Fibroblast of the aortic adventitia (primary cell): Measurements from ENCODE around the gene NUP54. TPM values are rescaled to one million over a fixed set of nuclear protein-coding genes. Genes with fewer than 3 reads are reported as not detected.
A peak's percentile ranks its signal among the peaks of the same experiment; 100 is the strongest.

ENCODE experiments used
- DNase-seq: peaks from one replicate; pipeline ENCODE4 v3.0.0-alpha.2; 2010; ENCODE audit warnings: low read depth
- H3K4me3 ChIP-seq: 2 replicates; pipeline ENCODE4 v1.5.1; 2011; ENCODE audit warnings: low read depth, mild to moderate bottlenecking, control low read depth, low read length, moderate library complexity
- total RNA-seq: library from RNA; depleted of rRNA; stranded (reverse); fragments of >200 nt; gene quantifications from 2 replicates; pipeline ENCODE4 v1.2.3, GENCODE V29; 2012; ENCODE audit warnings: low replicate concordance
- TF ChIP-seq, protein P1 (sequence below): IDR thresholded peaks from 2 replicates; pipeline ENCODE4 v1.5.1; 2011; ENCODE audit warnings: mild to moderate bottlenecking, low read length, control low read depth, inconsistent platforms; ENCODE audit not compliant: insufficient read depth

The NUP54 gene
- total RNA-seq, 1 donor = 64.4 TPM

- H3K4me3 ChIP-seq = no peak overlapping the region
- no peak for DNase-seq
- TF ChIP-seq, protein P1, sequence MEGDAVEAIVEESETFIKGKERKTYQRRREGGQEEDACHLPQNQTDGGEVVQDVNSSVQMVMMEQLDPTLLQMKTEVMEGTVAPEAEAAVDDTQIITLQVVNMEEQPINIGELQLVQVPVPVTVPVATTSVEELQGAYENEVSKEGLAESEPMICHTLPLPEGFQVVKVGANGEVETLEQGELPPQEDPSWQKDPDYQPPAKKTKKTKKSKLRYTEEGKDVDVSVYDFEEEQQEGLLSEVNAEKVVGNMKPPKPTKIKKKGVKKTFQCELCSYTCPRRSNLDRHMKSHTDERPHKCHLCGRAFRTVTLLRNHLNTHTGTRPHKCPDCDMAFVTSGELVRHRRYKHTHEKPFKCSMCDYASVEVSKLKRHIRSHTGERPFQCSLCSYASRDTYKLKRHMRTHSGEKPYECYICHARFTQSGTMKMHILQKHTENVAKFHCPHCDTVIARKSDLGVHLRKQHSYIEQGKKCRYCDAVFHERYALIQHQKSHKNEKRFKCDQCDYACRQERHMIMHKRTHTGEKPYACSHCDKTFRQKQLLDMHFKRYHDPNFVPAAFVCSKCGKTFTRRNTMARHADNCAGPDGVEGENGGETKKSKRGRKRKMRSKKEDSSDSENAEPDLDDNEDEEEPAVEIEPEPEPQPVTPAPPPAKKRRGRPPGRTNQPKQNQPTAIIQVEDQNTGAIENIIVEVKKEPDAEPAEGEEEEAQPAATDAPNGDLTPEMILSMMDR = no peak
These were observed 7.8 kb upstream of the NUP54 start for GRCh38 chr4:76155979-76156378.

GRCh38 chr4:76153356-76153755 is 5.2 kb upstream of the NUP54 start:
- no peak overlapping the region for H3K4me3 ChIP-seq
- TF ChIP-seq, protein P1 = no peak
- DNase-seq = no peak

GRCh38 chr4:76147454-76148141 is 599 bp downstream of the NUP54 start:
- DNase-seq = peak; percentile 59
- H3K4me3 ChIP-seq = peak overlapping the region; percentile 81
- TF ChIP-seq, protein P1 = no peak

DNA sequence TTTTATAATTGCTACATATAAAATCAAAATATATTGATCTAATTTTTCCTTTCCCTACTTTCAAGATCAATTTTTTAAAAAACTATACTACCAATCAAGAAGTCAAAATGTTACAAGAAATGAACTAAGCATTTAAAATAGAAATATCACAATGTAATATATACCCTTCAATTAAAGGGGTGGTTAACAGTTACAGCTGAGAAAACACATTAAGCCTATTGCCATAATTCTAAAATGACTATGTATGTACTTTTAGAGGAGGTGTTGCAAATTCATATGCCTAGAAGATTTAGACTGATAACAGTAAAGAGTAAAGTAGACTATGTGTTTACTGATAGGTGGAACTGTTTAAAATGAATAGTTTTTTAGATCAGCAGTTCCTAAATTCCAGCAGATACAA is 3.7 kb downstream of the NUP54 start:
- H3K4me3 ChIP-seq = no peak overlapping the region
- TF ChIP-seq, protein P1 = no peak
- DNase-seq = no peak

GRCh38 chr4:76141241-76141640 is 7.0 kb downstream of the NUP54 start:
- TF ChIP-seq, protein P1 = no peak
- H3K4me3 ChIP-seq = no peak overlapping the region
- no peak for DNase-seq

DNA sequence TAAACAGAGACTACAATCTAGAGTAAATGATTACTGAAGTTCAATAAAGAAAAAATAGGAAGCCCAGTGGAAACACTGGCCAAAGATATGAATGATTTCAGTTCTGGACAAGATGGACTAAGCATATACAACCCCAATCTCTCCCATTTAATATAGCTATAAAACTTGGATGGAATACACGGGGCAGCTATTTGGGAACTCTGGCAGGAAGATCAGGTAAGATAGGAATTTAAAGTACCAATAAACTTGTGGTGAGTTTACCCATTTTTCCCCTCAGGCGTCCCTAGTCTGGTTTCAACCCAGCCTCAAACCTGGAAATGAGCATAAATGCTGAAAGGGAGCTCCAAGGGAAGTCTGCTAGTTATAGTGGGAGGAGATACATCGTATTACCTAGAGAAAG is 20.4 kb downstream of the NUP54 start:
- H3K4me3 ChIP-seq = no peak overlapping the region
- TF ChIP-seq, protein P1 = no peak
- no peak for DNase-seq

DNA sequence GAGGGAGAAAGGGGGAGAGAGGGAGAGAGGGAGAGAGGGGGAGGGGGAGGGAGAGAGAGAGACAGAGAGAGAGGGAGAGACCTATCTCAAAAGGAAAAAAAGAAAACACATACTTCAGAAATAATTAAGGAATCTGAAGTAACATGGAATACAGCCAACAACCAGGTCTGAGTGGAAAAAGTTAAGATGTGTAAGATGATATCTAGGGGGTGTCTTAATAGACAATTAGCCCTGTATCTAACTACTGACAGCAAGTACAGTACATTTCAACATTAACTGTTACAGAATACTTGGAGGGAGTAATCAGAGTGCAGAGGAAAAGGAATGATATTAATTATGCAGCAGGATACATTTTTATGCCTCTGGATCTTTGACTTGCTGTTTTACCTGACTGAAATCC is 22.4 kb downstream of the NUP54 start:
- no peak for DNase-seq
- H3K4me3 ChIP-seq = no peak overlapping the region
- TF ChIP-seq, protein P1 = no peak
